Panc1 (cell line): ENCODE measurements around the gene IL24. TPM values are rescaled to one million over a fixed set of nuclear protein-coding genes. Genes with fewer than 3 reads are reported as not detected.

Experiments used
- ATAC-seq: fragments of 200-7000 bp; cut with Tn5 transposase; 2 replicates; pipeline ENCODE4 v1.9.1; 2020; ENCODE audit warnings: mild to moderate bottlenecking, moderate library complexity
- BruUV-seq: library from RNA; stranded (reverse); fragments of 400-500 nt; replicated peaks from 2 replicates; lab custom pipeline; 2021; lab: Mats Ljungman, UMichigan
- CTCF ChIA-PET: fragments of 300-600 bp; sonication (Branson Sonifier 250); formaldehyde crosslinking; loops from one replicate; lab custom pipeline; 2022; ENCODE audit warnings: antibody characterized with exemption; lab: Charles Lee
- POLR2A ChIA-PET: fragments of 300-600 bp; sonication (Branson Sonifier 250); formaldehyde crosslinking; loops from one replicate; lab custom pipeline; 2022; ENCODE audit warnings: antibody characterized with exemption; lab: Charles Lee
- DNase-seq: peaks from one replicate; pipeline ENCODE4 v3.0.0-alpha.2; 2010; ENCODE audit warnings: low read depth, low spot score
- H3K27ac ChIP-seq: 2 replicates; pipeline ENCODE4 v1.5.1; 2011; ENCODE audit warnings: mild to moderate bottlenecking, low read length, inconsistent platforms
- H3K27me3 ChIP-seq: fragments of 200-500 bp; sonication (Bioruptor generic); 2 replicates; pipeline ENCODE4 v1.6.0; 2014; ENCODE audit warnings: low read length, inconsistent platforms; ENCODE audit not compliant: control insufficient read depth, insufficient read depth
- H3K36me3 ChIP-seq: fragments of 200-500 bp; sonication (Bioruptor generic); 2 replicates; pipeline ENCODE4 v1.5.1; 2014; ENCODE audit warnings: inconsistent platforms, mild to moderate bottlenecking, low read length, moderate library complexity; ENCODE audit not compliant: control insufficient read depth, insufficient read depth
- H3K4me1 ChIP-seq: 2 replicates; pipeline ENCODE4 v1.5.1; 2011; ENCODE audit warnings: inconsistent platforms, mild to moderate bottlenecking, low read length, moderate library complexity; ENCODE audit not compliant: control insufficient read depth, insufficient read depth
- H3K4me3 ChIP-seq, 2 experiments: 2 replicates each; pipeline ENCODE4 v1.5.1; 2011 to 2012; ENCODE audit warnings: low read depth in 2 of 2, low read length in 2 of 2, mild to moderate bottlenecking in 2 of 2, inconsistent platforms in 1 of 2, moderate library complexity in 1 of 2
- H3K9me3 ChIP-seq: fragments of 200-500 bp; sonication (Bioruptor generic); 2 replicates; pipeline ENCODE4 v1.5.1; 2014; ENCODE audit warnings: low read depth, mild to moderate bottlenecking, inconsistent platforms, low read length, moderate library complexity; ENCODE audit not compliant: control insufficient read depth, insufficient read depth
- POLR2AphosphoS5 ChIP-seq: IDR thresholded peaks from 2 replicates; pipeline ENCODE4 v1.6.1; 2012; ENCODE audit warnings: mild to moderate bottlenecking, low read depth, low read length, moderate library complexity
- SIN3A ChIP-seq: IDR thresholded peaks from 2 replicates; pipeline ENCODE4 v1.6.1; 2012; ENCODE audit warnings: low read depth, mild to moderate bottlenecking, low read length, moderate library complexity, borderline replicate concordance; ENCODE audit not compliant: insufficient read depth
- TCF7L2 ChIP-seq: IDR thresholded peaks from 2 replicates; pipeline ENCODE4 v1.6.1; 2011; ENCODE audit warnings: mild to moderate bottlenecking, low read depth, low read length, inconsistent platforms
- in situ Hi-C: cut with HindIII; loops from 2 replicates; pipeline ENCODE4 v1.10.0; 2016; ENCODE audit warnings: low sequenced_read_pairs, low pct_unique_long_range_greater_than_20kb
- intact Hi-C: fragments of 100-400 bp; cut with micrococcal nuclease; formaldehyde crosslinking; loops from one replicate; pipeline ENCODE4 v1.10.0; 2022; ENCODE audit not compliant: unreplicated experiment
- total RNA-seq: library from RNA; stranded (reverse); gene quantifications from one replicate; pipeline ENCODE4 v1.2.1, GENCODE V29; 2021; ENCODE audit not compliant: unreplicated experiment
- TF ChIP-seq, protein P1 (sequence below): fragments of 450-650 bp; IDR thresholded peaks from 2 replicates; pipeline ENCODE4 v1.5.1; 2017; ENCODE audit warnings: mild to moderate bottlenecking
- TF ChIP-seq, protein P2 (sequence below), 2 experiments: IDR thresholded peaks; 2 replicates each; pipeline ENCODE4 v1.6.1; 2011 to 2012; ENCODE audit warnings: low read depth in 2 of 2, control low read depth in 1 of 2, low read length in 1 of 2, mild to moderate bottlenecking in 1 of 2, moderate library complexity in 1 of 2; ENCODE audit not compliant: insufficient read depth in 1 of 2

Gene IL24
- total RNA-seq, 1 experiment from 2014 or later = not detected

DNA sequence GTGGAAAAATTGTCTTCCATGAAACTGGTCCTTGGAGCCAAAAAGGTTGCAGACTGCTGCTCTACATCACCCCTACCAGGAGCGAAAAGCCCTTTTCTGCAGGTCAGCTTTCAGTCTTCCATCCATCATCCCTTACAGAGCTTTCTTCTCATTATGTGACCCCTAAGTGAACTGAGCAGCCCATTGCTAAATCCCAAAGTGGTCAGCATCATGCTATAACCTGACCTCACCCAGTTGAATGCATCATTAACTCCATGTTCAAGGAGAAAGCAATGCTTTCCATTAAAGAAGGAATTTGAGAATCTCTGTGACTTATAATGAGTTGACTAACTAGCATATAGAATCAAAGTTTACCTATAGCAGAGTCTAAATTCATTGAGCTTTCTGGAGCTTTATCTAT is 10.4 kb upstream of the IL24 start:
- no TSS peak for BruUV-seq
- Histone ChIP-seq H3K27me3 (peaks cover 17% of the 10 kb centered on the region), H3K4me3 (no peak overlapping the region), H3K36me3 (no peaks in the 10 kb centered on the region), H3K9me3 (no peaks in the 10 kb centered on the region), H3K27ac (no peak overlapping the region), H3K4me1 (no peaks in the 10 kb centered on the region)
- in situ Hi-C loops (no loop called here), intact Hi-C loops (no loop called here)
- TF ChIP-seq SIN3A = no peak
- no peak for TF ChIP-seq TCF7L2
- TF ChIP-seq, protein P1, sequence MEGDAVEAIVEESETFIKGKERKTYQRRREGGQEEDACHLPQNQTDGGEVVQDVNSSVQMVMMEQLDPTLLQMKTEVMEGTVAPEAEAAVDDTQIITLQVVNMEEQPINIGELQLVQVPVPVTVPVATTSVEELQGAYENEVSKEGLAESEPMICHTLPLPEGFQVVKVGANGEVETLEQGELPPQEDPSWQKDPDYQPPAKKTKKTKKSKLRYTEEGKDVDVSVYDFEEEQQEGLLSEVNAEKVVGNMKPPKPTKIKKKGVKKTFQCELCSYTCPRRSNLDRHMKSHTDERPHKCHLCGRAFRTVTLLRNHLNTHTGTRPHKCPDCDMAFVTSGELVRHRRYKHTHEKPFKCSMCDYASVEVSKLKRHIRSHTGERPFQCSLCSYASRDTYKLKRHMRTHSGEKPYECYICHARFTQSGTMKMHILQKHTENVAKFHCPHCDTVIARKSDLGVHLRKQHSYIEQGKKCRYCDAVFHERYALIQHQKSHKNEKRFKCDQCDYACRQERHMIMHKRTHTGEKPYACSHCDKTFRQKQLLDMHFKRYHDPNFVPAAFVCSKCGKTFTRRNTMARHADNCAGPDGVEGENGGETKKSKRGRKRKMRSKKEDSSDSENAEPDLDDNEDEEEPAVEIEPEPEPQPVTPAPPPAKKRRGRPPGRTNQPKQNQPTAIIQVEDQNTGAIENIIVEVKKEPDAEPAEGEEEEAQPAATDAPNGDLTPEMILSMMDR = no peak
- no peak for TF ChIP-seq POLR2AphosphoS5
- TF ChIP-seq, protein P2, sequence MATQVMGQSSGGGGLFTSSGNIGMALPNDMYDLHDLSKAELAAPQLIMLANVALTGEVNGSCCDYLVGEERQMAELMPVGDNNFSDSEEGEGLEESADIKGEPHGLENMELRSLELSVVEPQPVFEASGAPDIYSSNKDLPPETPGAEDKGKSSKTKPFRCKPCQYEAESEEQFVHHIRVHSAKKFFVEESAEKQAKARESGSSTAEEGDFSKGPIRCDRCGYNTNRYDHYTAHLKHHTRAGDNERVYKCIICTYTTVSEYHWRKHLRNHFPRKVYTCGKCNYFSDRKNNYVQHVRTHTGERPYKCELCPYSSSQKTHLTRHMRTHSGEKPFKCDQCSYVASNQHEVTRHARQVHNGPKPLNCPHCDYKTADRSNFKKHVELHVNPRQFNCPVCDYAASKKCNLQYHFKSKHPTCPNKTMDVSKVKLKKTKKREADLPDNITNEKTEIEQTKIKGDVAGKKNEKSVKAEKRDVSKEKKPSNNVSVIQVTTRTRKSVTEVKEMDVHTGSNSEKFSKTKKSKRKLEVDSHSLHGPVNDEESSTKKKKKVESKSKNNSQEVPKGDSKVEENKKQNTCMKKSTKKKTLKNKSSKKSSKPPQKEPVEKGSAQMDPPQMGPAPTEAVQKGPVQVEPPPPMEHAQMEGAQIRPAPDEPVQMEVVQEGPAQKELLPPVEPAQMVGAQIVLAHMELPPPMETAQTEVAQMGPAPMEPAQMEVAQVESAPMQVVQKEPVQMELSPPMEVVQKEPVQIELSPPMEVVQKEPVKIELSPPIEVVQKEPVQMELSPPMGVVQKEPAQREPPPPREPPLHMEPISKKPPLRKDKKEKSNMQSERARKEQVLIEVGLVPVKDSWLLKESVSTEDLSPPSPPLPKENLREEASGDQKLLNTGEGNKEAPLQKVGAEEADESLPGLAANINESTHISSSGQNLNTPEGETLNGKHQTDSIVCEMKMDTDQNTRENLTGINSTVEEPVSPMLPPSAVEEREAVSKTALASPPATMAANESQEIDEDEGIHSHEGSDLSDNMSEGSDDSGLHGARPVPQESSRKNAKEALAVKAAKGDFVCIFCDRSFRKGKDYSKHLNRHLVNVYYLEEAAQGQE (IDR thresholded peaks at IDR 0.05; ENCODE audit: insufficient read depth in 1 of 2, low read depth in 2 of 2, low read length in 1 of 2) = no peak
- POLR2A ChIA-PET = no interaction called here
- CTCF ChIA-PET = no interaction called here
- DNase-seq = no peak
- no peak for ATAC-seq

DNA sequence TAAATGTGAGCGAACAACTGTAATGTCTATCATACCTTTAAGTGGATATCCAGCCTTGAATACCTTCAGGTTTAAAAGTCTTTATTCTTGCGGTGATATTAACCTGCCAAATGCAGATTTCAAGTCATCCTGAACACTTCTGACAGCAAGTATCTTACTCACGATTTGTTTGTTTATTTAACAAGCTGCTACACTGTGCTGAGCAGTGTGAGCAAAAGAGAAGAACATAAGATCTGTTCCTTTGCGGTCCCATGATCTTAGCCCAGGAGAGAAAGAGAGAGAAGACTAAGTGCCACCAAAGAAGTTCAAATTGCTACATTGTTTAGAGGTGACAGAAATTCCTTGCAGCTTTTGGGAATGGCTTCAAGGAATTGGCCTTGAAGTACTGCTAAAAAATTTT is 9.5 kb upstream of the IL24 start:
- POLR2A ChIA-PET = no interaction called here
- Histone ChIP-seq H3K9me3 (no peaks in the 10 kb centered on the region), H3K4me1 (no peaks in the 10 kb centered on the region), H3K27ac (no peak overlapping the region), H3K36me3 (no peaks in the 10 kb centered on the region), H3K27me3 (peaks cover 18% of the 10 kb centered on the region), H3K4me3 (no peak overlapping the region)
- TF ChIP-seq SIN3A (no peak), POLR2AphosphoS5 (no peak), TCF7L2 (no peak)
- TF ChIP-seq, protein P1 = no peak
- TF ChIP-seq, protein P2 (IDR thresholded peaks at IDR 0.05; ENCODE audit: insufficient read depth in 1 of 2, low read depth in 2 of 2, low read length in 1 of 2) = no peak
- intact Hi-C loops (no loop called here), in situ Hi-C loops (no loop called here)
- BruUV-seq = no TSS peak
- ATAC-seq (no peak), DNase-seq (no peak)
- CTCF ChIA-PET = no interaction called here
